ENCODE data around the gene FLII. TPM values are rescaled to one million over a fixed set of nuclear protein-coding genes. Genes with fewer than 3 reads are reported as not detected.

FLII gene
- total and polyA plus RNA-seq, 3 donors from 2014 or later, result 317 to 383 (median 351) TPM

DNA sequence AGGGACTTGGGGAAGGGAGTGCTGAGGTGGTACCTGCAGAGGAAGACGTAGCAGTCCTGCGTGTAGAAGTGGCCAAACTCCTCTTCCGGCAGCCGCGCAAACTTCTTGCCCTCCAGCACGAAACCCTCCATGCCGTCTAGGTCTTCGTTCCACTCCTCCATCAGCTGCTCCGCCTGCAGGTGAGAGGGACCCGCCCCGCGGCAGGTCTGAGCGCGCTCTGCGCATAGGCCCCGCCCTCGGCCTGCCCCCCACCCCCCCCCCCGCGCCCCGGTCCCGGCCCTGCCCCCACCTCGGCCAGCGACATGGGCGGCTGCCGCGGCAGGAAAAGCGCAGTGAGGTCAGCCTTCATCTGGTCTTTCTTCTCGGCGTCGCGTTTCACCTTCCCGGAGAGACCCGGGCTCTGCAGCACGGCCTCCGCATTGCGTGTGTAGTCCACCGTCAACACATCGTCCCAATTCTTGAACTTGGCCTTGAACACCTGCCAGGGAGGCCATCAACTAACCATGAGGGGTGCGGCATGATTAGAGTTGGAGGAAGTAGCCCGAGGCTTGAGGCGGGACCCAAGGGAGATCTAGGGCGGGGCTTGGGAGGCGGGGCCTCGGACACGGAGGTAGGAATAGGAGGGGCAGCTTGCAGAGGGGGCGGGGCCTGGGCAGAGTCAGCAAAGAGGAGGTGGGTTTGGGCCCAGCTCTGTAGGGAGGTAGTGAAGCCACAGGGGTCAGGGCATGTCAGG lies 11.5 kb downstream of the FLII start:
- peak overlapping the region; percentile 6 to 36 for H3K4me3 ChIP-seq
- peaks cover 26% of the 10 kb centered on the region for H3K4me1 ChIP-seq
- peak; percentile 90 for DNase-seq
- H3K9me3 ChIP-seq, result no peaks in the 10 kb centered on the region
- TF ChIP-seq, protein P1, sequence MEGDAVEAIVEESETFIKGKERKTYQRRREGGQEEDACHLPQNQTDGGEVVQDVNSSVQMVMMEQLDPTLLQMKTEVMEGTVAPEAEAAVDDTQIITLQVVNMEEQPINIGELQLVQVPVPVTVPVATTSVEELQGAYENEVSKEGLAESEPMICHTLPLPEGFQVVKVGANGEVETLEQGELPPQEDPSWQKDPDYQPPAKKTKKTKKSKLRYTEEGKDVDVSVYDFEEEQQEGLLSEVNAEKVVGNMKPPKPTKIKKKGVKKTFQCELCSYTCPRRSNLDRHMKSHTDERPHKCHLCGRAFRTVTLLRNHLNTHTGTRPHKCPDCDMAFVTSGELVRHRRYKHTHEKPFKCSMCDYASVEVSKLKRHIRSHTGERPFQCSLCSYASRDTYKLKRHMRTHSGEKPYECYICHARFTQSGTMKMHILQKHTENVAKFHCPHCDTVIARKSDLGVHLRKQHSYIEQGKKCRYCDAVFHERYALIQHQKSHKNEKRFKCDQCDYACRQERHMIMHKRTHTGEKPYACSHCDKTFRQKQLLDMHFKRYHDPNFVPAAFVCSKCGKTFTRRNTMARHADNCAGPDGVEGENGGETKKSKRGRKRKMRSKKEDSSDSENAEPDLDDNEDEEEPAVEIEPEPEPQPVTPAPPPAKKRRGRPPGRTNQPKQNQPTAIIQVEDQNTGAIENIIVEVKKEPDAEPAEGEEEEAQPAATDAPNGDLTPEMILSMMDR (IDR thresholded peaks at IDR 0.05), result no peak
- no peak for TF ChIP-seq POLR2A (IDR thresholded peaks at IDR 0.05)
- intact Hi-C loops (cut with DNase I; ENCODE audit: low total_unique reads), result no loop called here
- WGBS, 2 donors, result 26 to 41% methylated on average over 38 to 40 of the region's 46 CpGs
- no peaks in the 10 kb centered on the region for H3K27me3 ChIP-seq
- H3K27ac ChIP-seq, result peak overlapping the region; percentile 31 to 56
- H3K36me3 ChIP-seq (ENCODE audit: low read depth, missing control alignments), result no peaks in the 10 kb centered on the region

DNA sequence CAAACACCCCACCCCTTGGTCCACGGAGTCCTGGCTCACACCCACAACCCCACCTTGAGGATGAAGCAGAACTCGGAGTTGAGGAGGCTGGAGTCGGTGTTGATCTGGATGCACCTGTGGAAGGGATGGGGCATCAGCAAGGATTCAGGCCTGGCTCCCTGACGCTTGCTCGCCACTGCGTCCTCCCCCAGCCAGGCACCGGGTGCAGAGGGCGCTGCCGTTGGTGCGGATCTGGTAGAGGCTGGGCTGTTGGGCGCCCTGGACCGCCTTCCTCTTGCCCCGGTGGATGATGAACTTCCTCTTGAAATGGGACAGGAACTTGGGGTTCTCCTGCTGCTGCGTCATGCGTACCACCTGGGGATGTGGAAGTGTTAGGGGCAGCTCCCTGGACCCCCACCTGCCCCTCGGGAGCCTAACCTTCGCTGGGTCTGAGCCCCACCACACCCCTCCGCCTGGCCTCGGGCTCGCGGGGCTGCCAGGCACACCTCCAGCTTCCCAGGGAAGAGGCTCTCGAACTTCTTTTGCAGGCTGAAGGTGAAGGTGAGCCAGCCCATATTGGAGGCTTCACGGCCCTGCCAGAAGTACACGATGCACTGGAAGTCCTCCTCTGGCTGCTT lies 12.3 kb downstream of the FLII start:
- peak overlapping the region in 1 of 2 donors; percentile 36 for H3K4me3 ChIP-seq
- H3K9me3 ChIP-seq, result no peaks in the 10 kb centered on the region
- no peak for DNase-seq
- 52 to 76% methylated on average over 5 to 22 of the region's 24 CpGs for WGBS, 2 donors
- H3K27me3 ChIP-seq, result no peaks in the 10 kb centered on the region
- intact Hi-C loops (cut with DNase I; ENCODE audit: low total_unique reads), result no loop called here
- H3K27ac ChIP-seq, result no peak overlapping the region
- TF ChIP-seq, protein P1 (IDR thresholded peaks at IDR 0.05), result no peak
- no peak for TF ChIP-seq POLR2A (IDR thresholded peaks at IDR 0.05)
- no peaks in the 10 kb centered on the region for H3K36me3 ChIP-seq (ENCODE audit: low read depth, missing control alignments)
- peaks cover 26% of the 10 kb centered on the region for H3K4me1 ChIP-seq

DNA sequence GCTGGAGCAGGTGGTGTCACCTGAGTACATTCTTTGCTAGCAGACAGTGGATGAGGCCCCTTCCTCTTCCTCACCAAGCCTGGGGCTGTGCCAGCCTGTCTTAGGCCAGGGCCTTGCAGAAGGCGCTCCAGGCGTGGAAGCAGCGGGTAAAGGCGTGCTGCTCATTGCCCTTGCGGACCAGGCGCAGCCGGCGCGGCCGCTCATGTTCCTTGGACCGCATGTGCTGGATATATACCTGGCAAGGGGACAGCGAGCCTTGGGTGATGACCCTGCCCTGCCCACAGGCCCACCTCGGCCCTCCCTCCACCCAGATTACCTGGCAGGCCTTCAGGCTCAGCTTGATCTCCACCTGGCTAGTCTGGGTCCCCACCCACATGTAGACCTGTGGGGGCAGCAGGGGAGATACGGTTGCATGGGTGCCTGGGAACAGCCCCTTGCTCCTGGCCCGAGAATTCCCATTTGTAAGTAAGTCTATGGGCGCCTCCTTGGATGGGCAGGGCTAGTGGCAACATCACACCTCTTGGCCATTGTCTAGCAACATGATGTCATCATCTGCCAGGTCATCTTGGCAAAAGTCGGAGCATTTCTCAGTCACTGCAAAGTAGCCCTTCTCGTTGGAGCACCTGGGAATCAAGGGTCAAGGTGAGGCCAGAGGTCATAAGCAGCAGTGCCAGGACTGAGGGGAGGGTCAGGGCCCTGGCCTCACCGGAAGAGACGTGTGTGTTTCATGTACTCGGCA lies 13.3 kb downstream of the FLII start:
- H3K4me1 ChIP-seq, result peaks cover 26% of the 10 kb centered on the region
- no peak overlapping the region for H3K4me3 ChIP-seq
- intact Hi-C loops (cut with DNase I; ENCODE audit: low total_unique reads), result no loop called here
- H3K27ac ChIP-seq, result no peak overlapping the region
- no peak for DNase-seq
- no peaks in the 10 kb centered on the region for H3K36me3 ChIP-seq (ENCODE audit: low read depth, missing control alignments)
- 86 to 90% methylated on average over 6 to 21 of the region's 21 CpGs for WGBS, 2 donors
- no peaks in the 10 kb centered on the region for H3K27me3 ChIP-seq
- TF ChIP-seq, protein P1 (IDR thresholded peaks at IDR 0.05), result no peak
- no peak for TF ChIP-seq POLR2A (IDR thresholded peaks at IDR 0.05)
- no peaks in the 10 kb centered on the region for H3K9me3 ChIP-seq

DNA sequence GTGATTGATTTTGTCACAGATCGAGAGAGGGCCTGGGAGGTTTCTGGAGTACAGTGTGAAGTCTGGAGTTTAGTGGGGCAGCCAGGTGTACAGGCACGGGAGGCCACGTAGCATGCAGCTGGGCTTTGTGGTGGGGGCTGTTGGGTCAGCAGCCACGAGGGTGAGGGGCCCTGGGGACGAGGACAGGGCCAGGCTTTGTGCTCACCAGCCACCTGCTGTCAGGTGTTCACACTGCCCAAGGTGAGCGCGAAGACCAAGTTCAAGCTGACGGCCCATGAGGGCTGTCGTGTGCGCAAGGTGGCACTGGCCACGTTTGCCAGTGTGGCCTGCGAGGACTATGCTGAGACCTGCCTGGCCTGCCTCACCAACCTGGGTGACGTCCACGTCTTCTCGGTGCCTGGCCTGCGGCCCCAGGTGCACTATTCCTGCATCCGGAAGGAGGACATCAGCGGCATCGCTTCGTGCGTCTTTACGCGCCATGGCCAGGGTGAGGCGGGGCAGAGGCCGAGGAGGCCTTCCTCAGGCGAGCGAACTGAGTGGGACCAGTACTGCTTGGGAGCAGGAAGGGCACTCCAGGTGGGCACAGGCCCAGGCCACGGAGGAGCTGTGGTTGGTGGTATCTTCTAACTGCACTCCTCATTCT lies 17.2 kb downstream of the FLII start:
- Histone ChIP-seq H3K4me1 (peaks cover 2% of the 10 kb centered on the region), H3K9me3 (no peaks in the 10 kb centered on the region), H3K36me3 (ENCODE audit: low read depth, missing control alignments) (no peaks in the 10 kb centered on the region), H3K27me3 (no peaks in the 10 kb centered on the region), H3K4me3 (no peak overlapping the region), H3K27ac (no peak overlapping the region)
- intact Hi-C loops (cut with DNase I; ENCODE audit: low total_unique reads), result no loop called here
- TF ChIP-seq, protein P1 (IDR thresholded peaks at IDR 0.05), result no peak
- no peak for TF ChIP-seq POLR2A (IDR thresholded peaks at IDR 0.05)
- WGBS, 2 donors, result 83 to 87% methylated on average over 19 to 28 of the region's 28 CpGs
- no peak for DNase-seq
